Vagina (tissue), 2 donors: ENCODE data around the gene SIK3. TPM values are rescaled to one million over a fixed set of nuclear protein-coding genes. Genes with fewer than 3 reads are reported as not detected.

Experiments used
- DNase-seq, 2 donors: peaks; one replicate each; pipeline ENCODE4 v3.0.0-alpha.2; 2017; ENCODE audit errors: extremely low spot score in 2 of 2
- H3K27ac ChIP-seq: fragments of 200-600 bp; sonication (generic); one replicate; pipeline ENCODE4 v1.5.1; 2019
- H3K27me3 ChIP-seq: fragments of 200-600 bp; sonication (generic); one replicate; pipeline ENCODE4 v1.5.1; 2019
- H3K36me3 ChIP-seq, 2 donors: fragments of 200-600 bp; sonication (generic); one replicate each; pipeline ENCODE4 v1.5.1; 2017 to 2019
- H3K4me1 ChIP-seq: fragments of 200-600 bp; sonication (generic); one replicate; pipeline ENCODE4 v1.5.1; 2019
- H3K4me3 ChIP-seq, 2 donors: fragments of 200-600 bp; sonication (generic); 1 replicate in 1 of 2; 2 replicates in 1 of 2; pipeline ENCODE4 v1.5.1; 2016 to 2019
- H3K9me3 ChIP-seq: fragments of 200-600 bp; sonication (generic); one replicate; pipeline ENCODE4 v1.5.1; 2019
- POLR2A ChIP-seq, 2 donors: fragments of 450-650 bp; IDR thresholded peaks; one replicate each; pipeline ENCODE4 v1.6.1; 2017; ENCODE audit warnings: antibody characterized with exemption in 2 of 2, mild to moderate bottlenecking in 2 of 2, moderate library complexity in 2 of 2
- POLR2AphosphoS5 ChIP-seq, 2 donors: sonication (generic); formaldehyde crosslinking; IDR thresholded peaks; one replicate each; pipeline ENCODE4 v1.9.0; 2017; ENCODE audit warnings: antibody characterized with exemption in 2 of 2, mild to moderate bottlenecking in 2 of 2, low read depth in 1 of 2; ENCODE audit not compliant: insufficient read depth in 1 of 2
- intact Hi-C: fragments of 100-400 bp; cut with DNase I; formaldehyde crosslinking; loops from one replicate; pipeline ENCODE4 v1.15.1; 2023
- total RNA-seq: library from RNA; depleted of rRNA; stranded (reverse); fragments of >200 nt; gene quantifications from one replicate; pipeline ENCODE4 v1.2.3, GENCODE V29; 2016
- TF ChIP-seq, protein P1 (sequence below), 3 experiments: fragments of 450-650 bp in 2 of 3; fragments of 200-600 bp in 1 of 3; sonication (generic) in 1 of 3; IDR thresholded peaks; one replicate each; pipeline ENCODE4 v1.5.1; 2017 to 2019; ENCODE audit warnings: antibody characterized with exemption in 3 of 3, mild to moderate bottlenecking in 2 of 3, moderate library complexity in 2 of 3

Gene SIK3
- total RNA-seq, 1 donor from 2014 or later: 39.0 TPM

DNA sequence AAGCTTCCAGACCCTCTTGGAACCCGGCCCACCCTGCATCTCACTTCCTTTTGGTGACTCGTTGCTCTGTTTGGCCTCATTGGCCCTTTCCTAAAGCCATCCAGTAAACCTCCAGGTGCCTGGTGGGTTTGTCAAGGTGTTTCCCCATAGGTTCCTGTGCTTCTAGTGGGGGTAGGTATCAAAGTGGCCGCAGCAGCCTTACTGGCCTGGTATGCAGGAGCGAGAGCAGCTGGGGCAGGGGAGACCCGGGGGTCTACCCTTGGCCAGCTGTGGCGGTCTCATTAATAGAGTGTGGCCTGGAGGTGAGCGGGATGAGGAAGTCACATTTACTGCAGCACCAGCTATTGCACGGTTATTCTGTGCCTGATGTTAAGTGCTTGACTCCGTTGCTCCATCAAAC is 279.2 kb downstream of the SIK3 start:
- DNase-seq: no peak
- H3K9me3 ChIP-seq: no peaks in the 10 kb centered on the region
- H3K27me3 ChIP-seq: no peaks in the 10 kb centered on the region
- H3K4me3 ChIP-seq: no peak overlapping the region
- TF ChIP-seq, protein P1, sequence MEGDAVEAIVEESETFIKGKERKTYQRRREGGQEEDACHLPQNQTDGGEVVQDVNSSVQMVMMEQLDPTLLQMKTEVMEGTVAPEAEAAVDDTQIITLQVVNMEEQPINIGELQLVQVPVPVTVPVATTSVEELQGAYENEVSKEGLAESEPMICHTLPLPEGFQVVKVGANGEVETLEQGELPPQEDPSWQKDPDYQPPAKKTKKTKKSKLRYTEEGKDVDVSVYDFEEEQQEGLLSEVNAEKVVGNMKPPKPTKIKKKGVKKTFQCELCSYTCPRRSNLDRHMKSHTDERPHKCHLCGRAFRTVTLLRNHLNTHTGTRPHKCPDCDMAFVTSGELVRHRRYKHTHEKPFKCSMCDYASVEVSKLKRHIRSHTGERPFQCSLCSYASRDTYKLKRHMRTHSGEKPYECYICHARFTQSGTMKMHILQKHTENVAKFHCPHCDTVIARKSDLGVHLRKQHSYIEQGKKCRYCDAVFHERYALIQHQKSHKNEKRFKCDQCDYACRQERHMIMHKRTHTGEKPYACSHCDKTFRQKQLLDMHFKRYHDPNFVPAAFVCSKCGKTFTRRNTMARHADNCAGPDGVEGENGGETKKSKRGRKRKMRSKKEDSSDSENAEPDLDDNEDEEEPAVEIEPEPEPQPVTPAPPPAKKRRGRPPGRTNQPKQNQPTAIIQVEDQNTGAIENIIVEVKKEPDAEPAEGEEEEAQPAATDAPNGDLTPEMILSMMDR (IDR thresholded peaks at IDR 0.05): no peak
- no peak for TF ChIP-seq POLR2A (IDR thresholded peaks at IDR 0.05)
- TF ChIP-seq POLR2AphosphoS5 (IDR thresholded peaks at IDR 0.05; ENCODE audit: insufficient read depth in 1 of 2, low read depth in 1 of 2): no peak
- H3K27ac ChIP-seq: no peak overlapping the region
- H3K4me1 ChIP-seq: no peaks in the 10 kb centered on the region
- no peaks in the 10 kb centered on the region for H3K36me3 ChIP-seq
- intact Hi-C loops: no loop called here

- intact Hi-C loops: no loop called here
- H3K36me3 ChIP-seq: no peaks in the 10 kb centered on the region
- H3K9me3 ChIP-seq: no peaks in the 10 kb centered on the region
- no peaks in the 10 kb centered on the region for H3K4me1 ChIP-seq
- H3K27me3 ChIP-seq: no peaks in the 10 kb centered on the region
- no peak overlapping the region for H3K27ac ChIP-seq
- no peak for DNase-seq
- no peak overlapping the region for H3K4me3 ChIP-seq
- no peak for TF ChIP-seq POLR2A (IDR thresholded peaks at IDR 0.05)
Measured at GRCh38 chr11:116814502-116814901, 283.7 kb downstream of the SIK3 start.

GRCh38 chr11:116813781-116814471 is 284.3 kb downstream of the SIK3 start:
- H3K4me3 ChIP-seq: no peak overlapping the region
- intact Hi-C loops: no loop called here
- H3K4me1 ChIP-seq: no peaks in the 10 kb centered on the region
- no peaks in the 10 kb centered on the region for H3K9me3 ChIP-seq
- H3K27ac ChIP-seq: no peak overlapping the region
- TF ChIP-seq POLR2AphosphoS5 (IDR thresholded peaks at IDR 0.05; ENCODE audit: insufficient read depth in 1 of 2, low read depth in 1 of 2): no peak
- TF ChIP-seq, protein P1 (IDR thresholded peaks at IDR 0.05): no peak
- TF ChIP-seq POLR2A (IDR thresholded peaks at IDR 0.05): no peak
- H3K27me3 ChIP-seq: no peaks in the 10 kb centered on the region
- no peaks in the 10 kb centered on the region for H3K36me3 ChIP-seq
- DNase-seq: no peak

DNA sequence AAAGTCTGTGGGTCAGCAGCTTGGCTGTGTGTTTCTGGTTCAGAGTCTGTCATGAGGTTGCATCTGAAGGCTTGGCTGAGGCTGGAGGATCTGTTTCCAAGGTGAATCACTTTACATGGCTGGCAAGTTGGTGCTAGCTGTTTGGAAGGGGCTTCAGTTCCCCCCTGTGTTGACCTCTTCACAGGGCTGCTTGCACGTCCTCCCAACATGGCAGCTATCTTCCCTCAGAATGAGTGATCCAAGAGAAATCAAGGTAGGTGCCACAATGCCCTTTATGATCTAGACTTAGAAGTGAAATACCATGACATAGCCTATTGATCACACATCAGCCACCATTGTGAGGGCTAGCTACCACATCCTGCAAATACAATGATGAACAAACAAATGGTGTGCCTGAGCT is 285.1 kb downstream of the SIK3 start:
- intact Hi-C loops: no loop called here
- Histone ChIP-seq H3K27ac (no peak overlapping the region), H3K4me1 (no peaks in the 10 kb centered on the region), H3K27me3 (no peaks in the 10 kb centered on the region), H3K9me3 (no peaks in the 10 kb centered on the region), H3K36me3 (no peaks in the 10 kb centered on the region), H3K4me3 (no peak overlapping the region)
- TF ChIP-seq, protein P1 (IDR thresholded peaks at IDR 0.05): no peak
- TF ChIP-seq POLR2AphosphoS5 (IDR thresholded peaks at IDR 0.05; ENCODE audit: insufficient read depth in 1 of 2, low read depth in 1 of 2) (no peak), POLR2A (IDR thresholded peaks at IDR 0.05) (no peak)
- DNase-seq: no peak

DNA sequence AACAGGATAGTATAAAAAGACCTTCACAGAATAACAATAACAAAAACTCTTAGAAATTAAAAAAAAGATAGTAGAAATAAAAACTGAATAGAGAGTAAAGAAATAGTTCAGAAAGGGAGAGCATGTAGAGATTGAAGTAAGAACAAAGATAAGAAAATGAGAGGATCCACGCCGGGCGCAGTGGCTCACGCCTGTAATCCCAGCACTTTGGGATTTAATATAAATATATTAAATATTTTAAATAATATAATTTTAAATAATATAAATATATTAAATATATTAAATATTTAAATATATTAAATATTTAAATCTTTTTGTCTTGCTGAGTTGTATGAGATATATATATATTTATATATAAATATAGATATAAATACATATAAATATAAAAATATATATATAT is 286.1 kb downstream of the SIK3 start:
- Histone ChIP-seq H3K27me3 (no peaks in the 10 kb centered on the region), H3K4me3 (no peak overlapping the region), H3K9me3 (no peaks in the 10 kb centered on the region), H3K27ac (no peak overlapping the region), H3K4me1 (no peaks in the 10 kb centered on the region), H3K36me3 (no peaks in the 10 kb centered on the region)
- TF ChIP-seq, protein P1 (IDR thresholded peaks at IDR 0.05): no peak
- TF ChIP-seq POLR2AphosphoS5 (IDR thresholded peaks at IDR 0.05; ENCODE audit: insufficient read depth in 1 of 2, low read depth in 1 of 2) (no peak), POLR2A (IDR thresholded peaks at IDR 0.05) (no peak)
- DNase-seq: no peak
- intact Hi-C loops: no loop called here
